HG03060 (cell line): Measurements from ENCODE around the gene SHISA7.
A peak's percentile ranks its signal among the peaks of the same experiment; 100 is the strongest.

ENCODE experiments used
- ATAC-seq: cut with Tn5 transposase; IDR thresholded peaks from one replicate; pipeline ENCODE4 v1.9.1; 2021; ENCODE audit warnings: low read depth, moderate number of reproducible peaks; ENCODE audit not compliant: unreplicated experiment

Gene SHISA7

GRCh38 chr19:55391702-55392615, 51.1 kb downstream of the SHISA7 start:
- ATAC-seq = no peak

GRCh38 chr19:55391191-55391670, 51.9 kb downstream of the SHISA7 start:
- ATAC-seq = no peak

GRCh38 chr19:55390461-55390880, 52.6 kb downstream of the SHISA7 start:
- no peak for ATAC-seq

- no peak for ATAC-seq
Measured at GRCh38 chr19:55389386-55390317, 53.4 kb downstream of the SHISA7 start.

- no peak for ATAC-seq
Measured at GRCh38 chr19:55387736-55388497, 55.2 kb downstream of the SHISA7 start.

GRCh38 chr19:55386493-55386971, 56.6 kb downstream of the SHISA7 start:
- ATAC-seq = no peak

GRCh38 chr19:55385724-55386492, 57.2 kb downstream of the SHISA7 start, which contains the start of gene RPL28:
TSS of gene RPL28 (plus strand) at chr19:55385932. CDS start at chr19:55386358, 426 bp downstream.
- peak; percentile 70 for ATAC-seq

GRCh38 chr19:55384920-55385723, 58.0 kb downstream of the SHISA7 start:
- ATAC-seq = peak; percentile 35

GRCh38 chr19:55384131-55384919, 58.8 kb downstream of the SHISA7 start, which contains the start of gene TMEM238:
TSS of gene TMEM238 (minus strand) at chr19:55384292. CDS start at chr19:55384259, 33 bp downstream.
- no peak for ATAC-seq

- no peak for ATAC-seq
Measured at GRCh38 chr19:55383279-55384130, 59.6 kb downstream of the SHISA7 start.

- no peak for ATAC-seq
Measured at GRCh38 chr19:55382522-55383054, 60.5 kb downstream of the SHISA7 start.

- no peak for ATAC-seq
Measured at GRCh38 chr19:55382013-55382412, 61.1 kb downstream of the SHISA7 start.

- no peak for ATAC-seq
Measured at GRCh38 chr19:55379174-55379573, 63.9 kb downstream of the SHISA7 start.
